Lung (tissue), 12 donors: ENCODE results near the gene FMO1. TPM values are rescaled to one million over a fixed set of nuclear protein-coding genes. Genes with fewer than 3 reads are reported as not detected.

ENCODE experiments used
- ATAC-seq: fragments of 200-7000 bp; cut with Tn5 transposase; one replicate; pipeline ENCODE4 v1.9.1; 2020; ENCODE audit warnings: moderate number of reproducible peaks; ENCODE audit not compliant: insufficient read depth, low FRiP score
- DNase-seq, 3 donors: peaks; one replicate each; pipeline ENCODE4 v3.0.0-alpha.2; 2013 to 2017
- H3K27ac ChIP-seq, 2 donors: one replicate each; pipeline ENCODE4 v1.5.1; 2013; ENCODE audit warnings: mild to moderate bottlenecking in 2 of 2, moderate library complexity in 2 of 2, control low read depth in 1 of 2, inconsistent platforms in 1 of 2, low read depth in 1 of 2, low read length in 1 of 2
- H3K27me3 ChIP-seq, 3 donors: one replicate each; pipeline ENCODE4 v1.5.1; 2013; ENCODE audit warnings: low read length in 2 of 3; ENCODE audit not compliant: control insufficient read depth in 3 of 3, insufficient read depth in 3 of 3
- H3K36me3 ChIP-seq, 4 donors: one replicate each; pipeline ENCODE4 v1.5.1; 2013; ENCODE audit warnings: low read length in 4 of 4, mild to moderate bottlenecking in 1 of 4, moderate library complexity in 1 of 4; ENCODE audit not compliant: control insufficient read depth in 4 of 4, insufficient read depth in 4 of 4
- H3K4me1 ChIP-seq, 5 donors: one replicate each; pipeline ENCODE4 v1.5.1; 2013; ENCODE audit warnings: low read length in 5 of 5, mild to moderate bottlenecking in 2 of 5, moderate library complexity in 1 of 5; ENCODE audit not compliant: control insufficient read depth in 5 of 5, insufficient read depth in 5 of 5
- H3K4me3 ChIP-seq: one replicate; pipeline ENCODE4 v1.5.1; 2013; ENCODE audit warnings: mild to moderate bottlenecking, control low read depth, moderate library complexity
- H3K9ac ChIP-seq, 2 donors: one replicate each; pipeline ENCODE4 v1.5.1; 2013; ENCODE audit warnings: low read length in 2 of 2, control low read depth in 1 of 2; ENCODE audit not compliant: insufficient read depth in 1 of 2
- H3K9me3 ChIP-seq, 4 donors: one replicate each; pipeline ENCODE4 v1.5.1; 2013; ENCODE audit warnings: low read length in 3 of 4, mild to moderate bottlenecking in 1 of 4, moderate library complexity in 1 of 4; ENCODE audit not compliant: control insufficient read depth in 4 of 4, insufficient read depth in 3 of 4
- CTCF ChIP-seq: IDR thresholded peaks from 2 replicates; pipeline ENCODE4 v1.5.1; 2012; ENCODE audit warnings: mild to moderate bottlenecking; ENCODE audit errors: control extremely low read depth, extremely low read depth
- WGBS, 2 donors: extraction: QIAGEN DNeasy Blood & Tissue Kit; methylation state at CpG; one replicate each; pipeline ENCODE4 v1.1.7; 2013; 5-methylcytosine and 5-hydroxymethylcytosine counted together
- polyA plus RNA-seq, 2 donors: library from polyadenylated mRNA; stranded (reverse); fragments of 200-250 nt; gene quantifications; one replicate each; pipeline ENCODE4 v1.2.1, GENCODE V29; 2013
- total RNA-seq, 2 donors: library from RNA; depleted of rRNA in 1 of 2; stranded (reverse); fragments of >200 nt in 1 of 2; gene quantifications; one replicate each; pipeline ENCODE4 v1.2.1, GENCODE V29; 2014 to 2021
- donor health status: control.
- donor health status: control.
- donor health status: Bipolar disorder and iron deficiency.
- donor health status: healthy.
- donor health status: DM: yes; HTN: yes; CAD: no.

FMO1 gene
- total and polyA plus RNA-seq, 4 donors: 0.47 to 8.7 (median 2.1) TPM

GRCh38 chr1:171212607-171213351 lies 35.5 kb upstream of the FMO1 start:
- Histone ChIP-seq H3K36me3 (peaks cover 0 to 3% (median 0%) of the 10 kb centered on the region in 4 donors), H3K27ac (no peak overlapping the region), H3K27me3 (no peaks in the 10 kb centered on the region), H3K9ac (no peak overlapping the region), H3K9me3 (no peaks in the 10 kb centered on the region), H3K4me3 (no peak overlapping the region), H3K4me1 (peaks cover 0 to 19% (median 5%) of the 10 kb centered on the region in 5 donors)
- ATAC-seq (no peak), DNase-seq (no peak)
- TF ChIP-seq CTCF: no peak
- 68 to 72% methylated on average over 3 of the region's 3 CpGs for WGBS, 2 donors

GRCh38 chr1:171213559-171214454 lies 34.5 kb upstream of the FMO1 start:
- no peaks in the 10 kb centered on the region for H3K9me3 ChIP-seq
- no peak overlapping the region for H3K27ac ChIP-seq
- H3K36me3 ChIP-seq: no peaks in the 10 kb centered on the region
- peaks cover 0 to 22% (median 8%) of the 10 kb centered on the region in 5 donors for H3K4me1 ChIP-seq
- DNase-seq (no peak), ATAC-seq (no peak)
- no peaks in the 10 kb centered on the region for H3K27me3 ChIP-seq
- TF ChIP-seq CTCF: no peak
- no peak overlapping the region for H3K9ac ChIP-seq
- WGBS, 2 donors: 79 to 90% methylated on average over 12 of the region's 12 CpGs
- H3K4me3 ChIP-seq: no peak overlapping the region

GRCh38 chr1:171217658-171218443 lies 30.4 kb upstream of the FMO1 start:
- WGBS, 2 donors: 80 to 87% methylated on average over 9 of the region's 9 CpGs

More at GRCh38 chr1:171217658-171218443, 30.4 kb upstream of the FMO1 start:
- Histone ChIP-seq H3K27me3 (no peaks in the 10 kb centered on the region), H3K4me1 (peaks cover 0 to 41% (median 15%) of the 10 kb centered on the region in 5 donors), H3K9ac (no peak overlapping the region), H3K27ac (no peak overlapping the region), H3K4me3 (no peak overlapping the region), H3K9me3 (no peaks in the 10 kb centered on the region), H3K36me3 (no peaks in the 10 kb centered on the region)
- TF ChIP-seq CTCF: no peak
- DNase-seq (no peak), ATAC-seq (no peak)
